Measurements from ENCODE around the gene FAM13C. TPM values are rescaled to one million over a fixed set of nuclear protein-coding genes. Genes with fewer than 3 reads are reported as not detected.

The FAM13C gene
- total RNA-seq, 4 donors from 2014 or later = 11.4 to 29.5 (median 22.0) TPM

DNA sequence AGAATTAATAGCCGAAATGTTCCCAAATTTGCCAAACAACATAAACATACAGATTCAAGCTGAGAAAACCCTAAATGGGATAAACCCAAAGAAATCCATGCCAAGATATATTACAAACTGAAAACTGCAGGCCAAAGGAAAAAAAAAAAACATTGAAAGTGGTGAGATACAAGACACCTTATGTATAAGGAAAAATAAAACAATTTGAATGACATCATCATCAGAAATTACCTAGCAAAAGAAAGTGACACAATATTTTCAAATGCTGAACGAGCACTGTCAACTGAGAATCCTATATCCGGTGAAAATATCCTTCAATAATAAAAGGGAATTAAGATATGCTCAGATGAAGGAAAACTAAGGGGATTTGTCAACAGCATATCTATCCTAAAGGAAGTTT lies 119.4 kb downstream of the FAM13C start:
- no peak for TF ChIP-seq CTCF (IDR thresholded peaks at IDR 0.05; ENCODE audit: low read depth)

GRCh38 chr10:59242057-59242456 lies 120.3 kb downstream of the FAM13C start:
- TF ChIP-seq CTCF (IDR thresholded peaks at IDR 0.05; ENCODE audit: low read depth) = no peak

GRCh38 chr10:59240582-59241183 lies 121.7 kb downstream of the FAM13C start:
- no peak for TF ChIP-seq CTCF (IDR thresholded peaks at IDR 0.05; ENCODE audit: low read depth)

DNA sequence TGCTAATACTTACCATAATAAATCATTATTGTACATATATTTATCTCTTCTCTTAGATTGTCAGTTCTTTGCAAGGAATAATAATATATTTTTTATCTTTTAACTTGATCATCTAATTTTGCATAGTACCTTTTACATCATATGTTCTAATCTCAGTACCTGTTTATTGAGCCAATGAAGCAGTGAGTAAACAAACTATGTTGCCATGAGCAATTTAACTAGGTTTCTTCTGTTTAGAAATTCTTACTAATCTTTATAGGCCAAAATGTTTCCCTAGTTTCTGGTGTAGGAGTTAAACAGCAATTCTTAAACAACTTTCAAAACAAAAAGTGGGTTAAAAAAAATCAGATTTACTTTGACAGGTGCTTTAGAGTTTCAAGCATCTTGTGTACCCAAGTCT lies 124.6 kb downstream of the FAM13C start:
- no peak for TF ChIP-seq CTCF (IDR thresholded peaks at IDR 0.05; ENCODE audit: low read depth)

GRCh38 chr10:59236064-59236697 lies 126.2 kb downstream of the FAM13C start:
- no peak for TF ChIP-seq CTCF (IDR thresholded peaks at IDR 0.05; ENCODE audit: low read depth)

DNA sequence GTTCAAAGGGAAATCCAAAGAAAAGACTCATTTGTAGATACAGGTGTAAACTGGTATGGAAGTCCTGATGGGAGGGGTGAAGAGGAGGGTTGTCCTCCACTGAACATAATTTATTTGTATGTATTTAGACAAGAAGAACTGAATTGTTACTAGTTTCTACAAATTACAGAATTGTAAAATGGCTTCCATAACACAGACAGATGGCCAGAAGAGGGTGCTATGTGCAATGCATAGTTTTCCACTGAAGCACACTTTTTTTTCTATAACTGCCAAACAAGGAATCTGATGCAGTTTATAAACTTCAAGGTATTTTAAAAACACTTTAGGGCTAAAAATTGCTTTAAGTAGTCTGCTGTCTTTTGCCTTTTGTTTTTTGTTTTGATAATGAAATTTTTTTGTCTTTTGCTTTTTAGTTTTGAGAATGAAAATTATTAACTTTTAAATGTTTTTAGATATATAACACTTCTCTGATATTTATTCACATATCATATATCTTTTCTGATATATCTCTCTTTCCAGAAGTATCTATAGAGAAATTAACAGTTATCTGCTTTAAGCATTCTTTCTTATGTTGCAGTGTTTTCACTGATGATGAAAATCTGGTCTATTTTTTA lies 127.4 kb downstream of the FAM13C start:
- no peak for TF ChIP-seq CTCF (IDR thresholded peaks at IDR 0.05; ENCODE audit: low read depth)

GRCh38 chr10:59234194-59234593 lies 128.2 kb downstream of the FAM13C start:
- TF ChIP-seq CTCF (IDR thresholded peaks at IDR 0.05; ENCODE audit: low read depth) = no peak
